Breast epithelium (tissue), 3 donors: ENCODE measurements around the gene KRT7.
"Not testable (repeated sequence)": the region's sequence is repeated elsewhere in the genome, so short reads cannot be mapped to it uniquely, and the experiment has no call there.

Experiments used
- CTCF ChIP-seq, 3 donors: fragments of 450-650 bp; IDR thresholded peaks; one replicate each; pipeline ENCODE4 v1.5.1; 2016 to 2017; ENCODE audit warnings: antibody characterized with exemption in 3 of 3, mild to moderate bottlenecking in 3 of 3, moderate library complexity in 3 of 3
- POLR2A ChIP-seq: fragments of 450-650 bp; IDR thresholded peaks from one replicate; pipeline ENCODE4 v1.6.1; 2016; ENCODE audit warnings: antibody characterized with exemption, mild to moderate bottlenecking, moderate library complexity
- POLR2AphosphoS5 ChIP-seq, 3 donors: sonication (generic); formaldehyde crosslinking; IDR thresholded peaks; one replicate each; pipeline ENCODE4 v1.6.1; 2017; ENCODE audit warnings: antibody characterized with exemption in 3 of 3

DNA sequence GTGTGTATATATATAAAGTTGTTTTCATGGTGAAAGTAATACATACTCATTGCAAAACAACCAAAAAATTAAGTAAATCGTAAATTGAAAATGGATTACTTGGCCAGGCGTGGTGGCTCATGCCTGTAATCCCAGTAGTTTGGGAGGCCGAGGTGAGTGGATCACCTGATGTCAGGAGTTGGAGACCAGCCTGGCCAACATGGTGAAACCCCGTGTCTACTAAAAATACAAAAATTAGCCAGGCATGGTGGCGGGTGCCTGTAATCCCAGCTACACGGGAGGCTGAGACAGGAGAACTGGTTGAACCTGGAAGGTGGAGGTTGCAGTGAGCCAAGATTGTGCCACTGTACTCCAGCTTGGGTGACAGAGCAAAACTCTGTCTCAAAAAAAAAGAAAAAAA lies 7.2 kb downstream of the KRT7 start:
- not testable (repeated sequence) for TF ChIP-seq POLR2AphosphoS5 (IDR thresholded peaks at IDR 0.05); POLR2A; CTCF (IDR thresholded peaks at IDR 0.05)
